GM23338 (cell line): ENCODE results near the gene RAMACL.

ENCODE experiments used
- CTCF ChIP-seq, 2 experiments: fragments of 200-600 bp in 1 of 2; sonication (generic) in 1 of 2; conservative IDR thresholded peaks; 2 replicates each; pipeline versions ENCODE4 v1.5.1 to v1.6.1; 2016 to 2017; ENCODE audit warnings: antibody characterized with exemption in 2 of 2, low read depth in 2 of 2, mild to moderate bottlenecking in 2 of 2, moderate library complexity in 1 of 2
- ETS1 ChIP-seq: IDR thresholded peaks from 2 replicates; pipeline ENCODE4 v1.6.1; 2016; ENCODE audit warnings: antibody characterized with exemption
- EZH2 ChIP-seq: fragments of 200-600 bp; sonication (generic); IDR thresholded peaks from one replicate; pipeline ENCODE4 v1.8.0; 2017; ENCODE audit warnings: antibody characterized with exemption, mild to moderate bottlenecking, low read depth; ENCODE audit not compliant: unreplicated experiment
- POLR2AphosphoS5 ChIP-seq: IDR thresholded peaks from 2 replicates; pipeline ENCODE4 v1.6.1; 2016; ENCODE audit warnings: antibody characterized with exemption, low read depth
- ZNF114 ChIP-seq: fragments of 250-450 bp; sonication (Bioruptor Pico); IDR thresholded peaks from 2 replicates; pipeline ENCODE4 v1.5.0; 2020; ENCODE audit warnings: mild to moderate bottlenecking, moderate library complexity
- ZNF462 ChIP-seq: fragments of 250-450 bp; sonication (Bioruptor Pico); IDR thresholded peaks from 2 replicates; pipeline ENCODE4 v1.5.0; 2020; ENCODE audit warnings: mild to moderate bottlenecking, moderate library complexity

- no peak for TF ChIP-seq CTCF (conservative IDR thresholded peaks at IDR 0.05; ENCODE audit: low read depth in 2 of 2)
- no peak for TF ChIP-seq POLR2AphosphoS5
- 0 out of 2 replicates have a peak, but pooled peaks have one; percentile 46 for TF ChIP-seq ETS1
- no peak for TF ChIP-seq ZNF114
- no peak for TF ChIP-seq ZNF462
- no peak for TF ChIP-seq EZH2
These were observed at the start of gene RAMACL for GRCh38 chr6:166586424-166587156.
